ENCODE results near the gene SPINK13. TPM values are rescaled to one million over a fixed set of nuclear protein-coding genes. Genes with fewer than 3 reads are reported as not detected.
"Not testable (repeated sequence)": the region's sequence is repeated elsewhere in the genome, so short reads cannot be mapped to it uniquely, and the experiment has no call there.

Gene SPINK13
- total RNA-seq, 1 donor from 2014 or later = not detected

DNA sequence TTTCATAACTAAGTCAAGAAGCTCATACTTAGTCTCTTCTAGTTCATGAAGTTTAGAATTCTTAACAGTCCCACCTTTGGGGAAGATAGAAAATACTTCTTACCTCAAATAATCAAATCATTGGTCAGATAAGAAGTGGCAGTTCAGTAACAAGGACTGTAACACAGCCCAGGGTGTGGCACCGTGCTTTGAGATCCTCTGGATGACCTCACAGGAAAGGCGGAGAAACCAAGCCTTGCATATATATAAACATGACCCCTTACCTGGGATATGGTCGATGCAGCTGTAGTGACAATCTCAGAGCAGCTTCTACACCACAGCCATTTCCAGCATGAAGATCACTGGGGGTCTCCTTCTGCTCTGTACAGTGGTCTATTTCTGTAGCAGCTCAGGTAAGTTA, 43.6 kb downstream of the SPINK13 start, which contains the start of gene SPINK7:
SPINK7 (plus strand) TSS at position 271 of the 400 bp plus-strand sequence; CDS start at position 332, 61 bp downstream.
- DNase-seq (ENCODE audit: low spot score) = no peak

DNA sequence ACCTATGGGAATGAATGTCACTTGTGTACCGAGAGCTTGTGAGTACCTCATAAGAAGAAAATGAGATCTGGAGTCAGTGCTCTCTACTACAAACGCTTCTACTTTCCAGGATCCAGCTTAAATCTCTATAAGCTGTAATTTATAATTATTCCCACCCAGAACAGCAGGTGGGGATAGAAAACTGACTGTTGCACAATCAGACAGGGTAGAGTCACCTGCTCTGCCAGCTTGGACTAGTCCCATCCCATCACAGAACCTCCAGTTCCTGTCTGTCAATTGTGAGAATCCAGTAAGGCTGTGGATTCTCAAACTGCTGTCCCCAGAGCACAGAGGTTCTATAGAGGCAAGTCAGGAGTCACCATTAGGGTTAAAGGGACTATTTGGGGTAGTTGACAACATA, 45.6 kb downstream of the SPINK13 start:
- DNase-seq (ENCODE audit: low spot score) = no peak

DNA sequence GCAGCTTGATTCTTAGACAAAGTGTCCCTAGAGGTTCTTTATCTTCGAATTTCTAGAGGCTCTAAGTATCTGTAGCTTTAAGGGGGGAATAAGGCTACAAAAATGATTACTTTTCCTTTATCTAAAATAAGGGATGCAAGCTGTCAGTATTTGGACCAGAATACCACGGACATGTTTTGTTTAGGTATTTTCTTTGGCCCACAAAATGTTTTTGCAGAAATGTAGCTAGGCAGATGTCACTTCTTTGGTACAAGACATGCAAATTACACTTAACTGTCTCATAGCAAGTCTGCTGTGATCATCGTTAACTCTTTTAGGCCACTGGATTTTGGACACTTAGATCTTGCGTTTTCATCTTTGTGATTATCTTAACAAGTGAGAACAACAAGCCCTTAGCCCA, 46.1 kb downstream of the SPINK13 start:
- DNase-seq (ENCODE audit: low spot score) = no peak

DNA sequence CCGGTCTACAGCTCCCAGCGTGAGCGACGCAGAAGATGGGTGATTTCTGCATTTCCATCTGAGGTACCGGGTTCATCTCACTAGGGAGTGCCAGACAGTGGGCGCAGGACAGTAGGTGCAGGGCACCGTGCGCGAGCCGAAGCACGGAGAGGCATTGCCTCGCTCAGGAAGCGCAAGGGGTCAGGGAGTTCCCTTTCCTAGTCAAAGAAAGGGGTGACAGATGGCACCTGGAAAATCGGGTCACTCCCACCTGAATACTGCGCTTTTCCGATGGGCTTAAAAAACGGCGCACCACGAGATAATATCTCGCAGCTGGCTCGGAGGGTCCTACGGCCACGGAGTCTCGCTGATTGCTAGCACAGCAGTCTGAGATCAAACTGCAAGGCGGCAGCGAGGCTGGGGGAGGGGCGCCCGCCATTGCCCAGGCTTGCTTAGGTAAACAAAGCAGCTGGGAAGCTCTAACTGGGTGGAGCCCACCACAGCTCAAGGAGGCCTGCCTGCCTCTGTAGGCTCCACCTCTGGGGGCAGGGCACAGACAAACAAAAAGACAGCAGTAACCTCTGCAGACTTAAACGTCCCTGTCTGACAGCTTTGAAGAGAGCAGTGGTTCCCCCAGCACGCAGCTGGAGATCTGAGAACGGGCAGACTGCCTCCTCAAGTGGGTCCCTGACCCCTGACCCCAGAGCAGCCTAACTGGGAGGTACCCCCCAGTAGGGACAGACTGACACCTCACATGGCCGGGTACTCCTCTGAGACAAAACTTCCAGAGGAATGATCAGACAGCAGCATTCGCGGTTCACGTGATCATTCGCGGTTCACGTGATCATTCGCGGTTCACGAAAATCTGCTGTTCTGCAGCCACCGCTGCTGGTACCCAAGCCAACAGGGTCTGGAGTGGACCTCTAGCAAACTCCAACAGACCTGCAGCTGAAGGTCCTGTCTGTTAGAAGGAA, 51.7 kb downstream of the SPINK13 start:
- not testable (repeated sequence) for DNase-seq (ENCODE audit: low spot score)

DNA sequence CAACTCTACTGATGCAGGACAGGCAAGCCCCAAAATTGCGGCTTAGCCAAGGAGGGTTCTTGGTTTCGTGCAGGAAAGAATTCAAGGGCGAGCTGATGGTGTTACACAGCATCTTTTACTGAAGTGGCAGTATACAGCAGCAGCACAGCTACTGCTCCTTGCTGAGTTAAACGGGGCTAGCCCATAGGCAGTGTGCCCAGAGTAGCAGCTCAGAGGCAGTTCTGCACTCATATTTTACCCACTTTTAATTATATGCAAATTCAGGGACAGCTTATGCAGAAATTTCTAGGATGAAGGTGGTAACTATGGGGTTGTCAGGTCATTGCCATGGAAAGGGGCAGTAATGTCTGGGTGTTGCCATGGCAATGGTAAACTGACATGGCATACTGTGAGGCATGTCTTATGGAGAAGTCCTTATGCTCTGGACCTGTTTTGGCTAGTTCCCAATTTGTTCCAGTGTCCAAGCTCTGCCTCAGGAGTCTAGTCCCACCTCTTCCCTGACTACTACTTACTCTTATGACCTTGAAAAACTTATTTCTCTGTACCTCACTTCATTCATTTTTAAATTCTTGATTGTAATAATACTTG, 64.8 kb downstream of the SPINK13 start:
- no peak for DNase-seq (ENCODE audit: low spot score)

DNA sequence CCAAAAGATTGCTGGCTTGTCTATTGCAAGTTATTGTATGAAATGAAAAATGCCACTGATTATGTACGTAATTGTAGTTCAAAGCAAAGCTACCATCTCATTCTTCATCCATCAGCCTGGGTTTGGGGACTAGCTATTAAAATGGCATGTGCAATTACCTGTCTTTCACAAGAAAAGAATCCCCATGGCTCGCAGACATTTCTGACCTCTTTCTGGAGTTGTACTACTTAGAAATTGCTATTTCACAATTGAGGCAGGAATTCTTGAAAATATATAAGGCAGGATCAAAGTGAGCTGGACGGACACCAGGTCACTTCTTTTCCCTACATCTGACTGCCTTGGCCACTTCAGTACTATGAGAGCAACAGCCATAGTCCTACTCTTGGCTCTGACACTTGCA, 66.7 kb downstream of the SPINK13 start, which contains the start of gene SPINK9:
SPINK9 (plus strand) TSS at position 301 of the 400 bp plus-strand sequence; CDS start at position 356, 55 bp downstream.
- no peak for DNase-seq (ENCODE audit: low spot score)

Other genes starting within 250 kb of the SPINK13 start
- 0.45 TPM for gene SPINK5, start 204.8 kb upstream of the SPINK13 start, total RNA-seq
- not detected for gene SPINK14, start 100.2 kb upstream of the SPINK13 start, total RNA-seq
- not detected for gene SPINK6, start 65.8 kb upstream of the SPINK13 start, total RNA-seq
- not detected for gene MARCOL, start 30.3 kb upstream of the SPINK13 start, total RNA-seq
- gene SPINK7, start 43.6 kb downstream of the SPINK13 start, total RNA-seq = not detected
- not detected for gene SPINK9, start 66.8 kb downstream of the SPINK13 start, total RNA-seq
- gene FBXO38, start 115.2 kb downstream of the SPINK13 start, total RNA-seq = 45.4 TPM

Measured in mesenteric fat pad (tissue), 1 donor.